Lower leg skin (tissue), 3 donors: ENCODE data around the gene SRRT.

Source experiments
- CTCF ChIP-seq, 3 donors: fragments of 450-650 bp; IDR thresholded peaks; one replicate each; pipeline ENCODE4 v1.5.1; 2016; ENCODE audit warnings: antibody characterized with exemption in 3 of 3, mild to moderate bottlenecking in 3 of 3, moderate library complexity in 2 of 3
- POLR2A ChIP-seq, 2 donors: fragments of 450-650 bp; IDR thresholded peaks; one replicate each; pipeline ENCODE4 v1.6.1; 2016 to 2017; ENCODE audit warnings: antibody characterized with exemption in 2 of 2, mild to moderate bottlenecking in 1 of 2, moderate library complexity in 1 of 2

- TF ChIP-seq CTCF (IDR thresholded peaks at IDR 0.05) (no peak), POLR2A (IDR thresholded peaks at IDR 0.05) (no peak)
Observed at GRCh38 chr7:100886936-100887515, 12.1 kb downstream of the SRRT start.
